PFSK-1 (cell line): ENCODE measurements around the gene ITIH2.

Experiments used
- FOXP2 ChIP-seq: optimal IDR thresholded peaks from 2 replicates; pipeline ENCODE3; 2011; ENCODE audit warnings: borderline replicate concordance, control low read depth, inconsistent platforms; ENCODE audit not compliant: insufficient read depth; ENCODE audit errors: extremely low read length, extremely low read depth
- POLR2AphosphoS5 ChIP-seq: IDR thresholded peaks from 2 replicates; pipeline ENCODE4 v1.6.1; 2012; ENCODE audit warnings: low read depth, mild to moderate bottlenecking, control low read depth, low read length, moderate library complexity
- SIN3A ChIP-seq: IDR thresholded peaks from 2 replicates; pipeline ENCODE4 v1.6.1; 2012; ENCODE audit warnings: mild to moderate bottlenecking, low read length, moderate library complexity, borderline replicate concordance; ENCODE audit not compliant: insufficient read depth
- TAF1 ChIP-seq: IDR thresholded peaks from 2 replicates; pipeline ENCODE4 v1.6.1; 2012; ENCODE audit warnings: low read length, control low read depth, borderline replicate concordance; ENCODE audit not compliant: insufficient read depth
- TF ChIP-seq, protein P1 (sequence below), 2 experiments: IDR thresholded peaks; 2 replicates each; pipeline versions ENCODE4 v1.6.1 to v1.8.0; 2011 to 2012; ENCODE audit warnings: low read depth in 2 of 2, low read length in 2 of 2, control low read depth in 1 of 2, inconsistent platforms in 1 of 2, mild to moderate bottlenecking in 1 of 2, moderate library complexity in 1 of 2; ENCODE audit not compliant: insufficient read depth in 1 of 2

DNA sequence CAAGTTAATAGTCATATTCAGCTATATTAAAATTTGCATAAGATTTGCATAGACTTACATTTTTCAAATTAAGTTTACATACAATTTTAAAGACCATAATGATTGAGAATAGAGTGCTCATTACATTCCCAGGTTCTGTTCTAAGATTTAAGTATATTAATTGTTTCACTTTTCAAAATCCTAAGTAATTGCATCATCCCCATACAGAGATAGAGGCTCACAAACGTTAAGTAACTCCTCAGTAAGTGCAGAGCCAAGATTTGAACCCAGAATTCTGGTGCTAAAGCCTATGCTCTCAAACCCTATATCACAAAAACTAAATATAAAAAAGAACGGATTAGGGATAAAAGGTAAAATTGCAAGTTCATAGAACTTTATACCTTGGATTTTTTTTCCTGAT lies 38.4 kb upstream of the ITIH2 start:
- TF ChIP-seq POLR2AphosphoS5 (no peak), SIN3A (no peak), FOXP2 (no peak), TAF1 (no peak)
- TF ChIP-seq, protein P1, sequence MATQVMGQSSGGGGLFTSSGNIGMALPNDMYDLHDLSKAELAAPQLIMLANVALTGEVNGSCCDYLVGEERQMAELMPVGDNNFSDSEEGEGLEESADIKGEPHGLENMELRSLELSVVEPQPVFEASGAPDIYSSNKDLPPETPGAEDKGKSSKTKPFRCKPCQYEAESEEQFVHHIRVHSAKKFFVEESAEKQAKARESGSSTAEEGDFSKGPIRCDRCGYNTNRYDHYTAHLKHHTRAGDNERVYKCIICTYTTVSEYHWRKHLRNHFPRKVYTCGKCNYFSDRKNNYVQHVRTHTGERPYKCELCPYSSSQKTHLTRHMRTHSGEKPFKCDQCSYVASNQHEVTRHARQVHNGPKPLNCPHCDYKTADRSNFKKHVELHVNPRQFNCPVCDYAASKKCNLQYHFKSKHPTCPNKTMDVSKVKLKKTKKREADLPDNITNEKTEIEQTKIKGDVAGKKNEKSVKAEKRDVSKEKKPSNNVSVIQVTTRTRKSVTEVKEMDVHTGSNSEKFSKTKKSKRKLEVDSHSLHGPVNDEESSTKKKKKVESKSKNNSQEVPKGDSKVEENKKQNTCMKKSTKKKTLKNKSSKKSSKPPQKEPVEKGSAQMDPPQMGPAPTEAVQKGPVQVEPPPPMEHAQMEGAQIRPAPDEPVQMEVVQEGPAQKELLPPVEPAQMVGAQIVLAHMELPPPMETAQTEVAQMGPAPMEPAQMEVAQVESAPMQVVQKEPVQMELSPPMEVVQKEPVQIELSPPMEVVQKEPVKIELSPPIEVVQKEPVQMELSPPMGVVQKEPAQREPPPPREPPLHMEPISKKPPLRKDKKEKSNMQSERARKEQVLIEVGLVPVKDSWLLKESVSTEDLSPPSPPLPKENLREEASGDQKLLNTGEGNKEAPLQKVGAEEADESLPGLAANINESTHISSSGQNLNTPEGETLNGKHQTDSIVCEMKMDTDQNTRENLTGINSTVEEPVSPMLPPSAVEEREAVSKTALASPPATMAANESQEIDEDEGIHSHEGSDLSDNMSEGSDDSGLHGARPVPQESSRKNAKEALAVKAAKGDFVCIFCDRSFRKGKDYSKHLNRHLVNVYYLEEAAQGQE (IDR thresholded peaks at IDR 0.05; ENCODE audit: insufficient read depth in 1 of 2, low read depth in 2 of 2, low read length in 2 of 2): no peak
